H1 (cell line): ENCODE results near the gene IVL. TPM values are rescaled to one million over a fixed set of nuclear protein-coding genes. Genes with fewer than 3 reads are reported as not detected.

Experiments used
- CBX8 ChIP-seq: fragments of 300-800, 300-1000 bp; sonication (generic); IDR thresholded peaks from 2 replicates; pipeline ENCODE4 v1.7.1; 2016; ENCODE audit warnings: low read depth, low read length, borderline replicate concordance
- CTCF ChIP-seq, 3 experiments: IDR thresholded peaks; 1 replicate in 2 of 3; 2 replicates in 1 of 3; pipeline versions ENCODE4 v1.5.1 to v1.6.1; 2011; ENCODE audit warnings: low read length in 3 of 3, mild to moderate bottlenecking in 3 of 3, inconsistent platforms in 2 of 3, low read depth in 1 of 3, moderate library complexity in 1 of 3; ENCODE audit not compliant: insufficient read depth in 1 of 3; ENCODE audit errors: control extremely low read depth in 1 of 3
- FOSL1 ChIP-seq: IDR thresholded peaks from 2 replicates; pipeline ENCODE4 v1.6.1; 2011; ENCODE audit warnings: mild to moderate bottlenecking, low read depth, low read length, moderate library complexity; ENCODE audit not compliant: insufficient read depth
- RFX5 ChIP-seq: IDR thresholded peaks from 2 replicates; pipeline ENCODE4 v1.6.1; 2011; ENCODE audit warnings: low read depth, low read length, improper control_type of control experiment, borderline replicate concordance
- SIX5 ChIP-seq: IDR thresholded peaks from 2 replicates; pipeline ENCODE4 v1.6.1; 2011; ENCODE audit warnings: mild to moderate bottlenecking, low read depth, low read length
- SUZ12 ChIP-seq: fragments of 200-600 bp; sonication (generic); IDR thresholded peaks from 2 replicates; pipeline ENCODE4 v1.6.1; 2012; ENCODE audit warnings: mild to moderate bottlenecking, inconsistent platforms, low read length, moderate library complexity, mixed read lengths
- TAF1 ChIP-seq: IDR thresholded peaks from 2 replicates; pipeline ENCODE4 v1.6.1; 2011; ENCODE audit warnings: mild to moderate bottlenecking, low read depth, low read length
- polyA plus RNA-seq, 7 experiments: library from polyadenylated mRNA; depleted of rRNA in 3 of 7; stranded (reverse) in 5 of 7; unstranded in 2 of 7; fragments of >200 nt in 5 of 7; fragments of 200-250 nt in 2 of 7; gene quantifications; 1 replicate in 5 of 7; 2 replicates in 1 of 7; 4 replicates in 1 of 7; pipeline versions ENCODE4 v1.2.1 to v1.2.3, GENCODE V29; 2011 to 2013; ENCODE audit warnings: missing spikeins in 2 of 7, mixed read lengths in 2 of 7
- total RNA-seq: library from RNA; stranded (reverse); fragmentation: NEBNext Ultra II Directional; extraction: Animal tissue kit (Norgen Biotek cat#: 25700); gene quantifications from 2 replicates; pipeline ENCODE4 v1.2.1, GENCODE V29; 2021

The IVL gene
- total and polyA plus RNA-seq, 2 of the 8 experiments (the other 6 are each of a cell fraction or from before 2014, with no cell fraction given), result not detected

- no peak for TF ChIP-seq CTCF (IDR thresholded peaks at IDR 0.05; ENCODE audit: control extremely low read depth in 1 of 3, insufficient read depth in 1 of 3, low read depth in 1 of 3, low read length in 3 of 3)
- no peak for TF ChIP-seq RFX5
- TF ChIP-seq CBX8, result no peak
- no peak for TF ChIP-seq TAF1
- TF ChIP-seq FOSL1, result no peak
- no peak for TF ChIP-seq SIX5
- TF ChIP-seq SUZ12, result no peak
Measured at GRCh38 chr1:152888126-152888525, 20.2 kb upstream of the IVL start (continued).
